Measurements from ENCODE around the gene LEFTY2.

Gene LEFTY2

DNA sequence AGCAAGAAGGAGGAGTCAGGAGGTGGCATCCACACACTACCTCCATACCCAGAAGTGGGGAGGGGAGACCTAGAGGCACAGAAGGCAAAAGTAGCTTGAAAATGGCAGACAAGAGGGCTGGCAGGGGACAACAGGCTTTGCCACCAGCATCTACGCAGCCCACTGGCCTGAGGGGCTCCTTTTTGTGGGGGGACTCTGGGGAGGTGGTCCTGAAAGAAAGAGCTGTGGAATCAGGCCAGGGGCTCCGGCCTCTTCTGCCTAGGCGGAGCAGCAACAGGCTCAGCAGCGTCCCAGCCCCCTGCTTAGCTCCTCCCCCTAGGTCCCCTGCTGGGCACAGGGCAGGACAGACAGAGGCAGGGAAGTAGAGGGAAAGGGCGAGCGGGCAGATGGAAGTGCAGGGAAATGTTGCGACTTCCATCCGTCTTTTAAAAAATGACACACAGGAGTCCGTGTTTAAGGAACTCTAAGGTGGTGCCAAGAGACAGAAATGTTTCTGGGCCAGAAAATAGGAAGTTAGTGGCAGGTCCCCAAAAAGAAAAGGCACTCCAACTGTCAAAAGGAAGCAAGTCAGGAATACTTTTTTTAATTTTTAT lies 10.0 kb upstream of the LEFTY2 start:
- no peak overlapping the region for H3K4me3 ChIP-seq (ENCODE audit: control insufficient read depth, low read depth, low read length)
- DNase-seq (ENCODE audit: low read depth): no peak
- TF ChIP-seq, protein P1, sequence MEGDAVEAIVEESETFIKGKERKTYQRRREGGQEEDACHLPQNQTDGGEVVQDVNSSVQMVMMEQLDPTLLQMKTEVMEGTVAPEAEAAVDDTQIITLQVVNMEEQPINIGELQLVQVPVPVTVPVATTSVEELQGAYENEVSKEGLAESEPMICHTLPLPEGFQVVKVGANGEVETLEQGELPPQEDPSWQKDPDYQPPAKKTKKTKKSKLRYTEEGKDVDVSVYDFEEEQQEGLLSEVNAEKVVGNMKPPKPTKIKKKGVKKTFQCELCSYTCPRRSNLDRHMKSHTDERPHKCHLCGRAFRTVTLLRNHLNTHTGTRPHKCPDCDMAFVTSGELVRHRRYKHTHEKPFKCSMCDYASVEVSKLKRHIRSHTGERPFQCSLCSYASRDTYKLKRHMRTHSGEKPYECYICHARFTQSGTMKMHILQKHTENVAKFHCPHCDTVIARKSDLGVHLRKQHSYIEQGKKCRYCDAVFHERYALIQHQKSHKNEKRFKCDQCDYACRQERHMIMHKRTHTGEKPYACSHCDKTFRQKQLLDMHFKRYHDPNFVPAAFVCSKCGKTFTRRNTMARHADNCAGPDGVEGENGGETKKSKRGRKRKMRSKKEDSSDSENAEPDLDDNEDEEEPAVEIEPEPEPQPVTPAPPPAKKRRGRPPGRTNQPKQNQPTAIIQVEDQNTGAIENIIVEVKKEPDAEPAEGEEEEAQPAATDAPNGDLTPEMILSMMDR (IDR thresholded peaks at IDR 0.05; ENCODE audit: control insufficient read depth, insufficient read depth, low read depth, low read length, missing control alignments): no peak

DNA sequence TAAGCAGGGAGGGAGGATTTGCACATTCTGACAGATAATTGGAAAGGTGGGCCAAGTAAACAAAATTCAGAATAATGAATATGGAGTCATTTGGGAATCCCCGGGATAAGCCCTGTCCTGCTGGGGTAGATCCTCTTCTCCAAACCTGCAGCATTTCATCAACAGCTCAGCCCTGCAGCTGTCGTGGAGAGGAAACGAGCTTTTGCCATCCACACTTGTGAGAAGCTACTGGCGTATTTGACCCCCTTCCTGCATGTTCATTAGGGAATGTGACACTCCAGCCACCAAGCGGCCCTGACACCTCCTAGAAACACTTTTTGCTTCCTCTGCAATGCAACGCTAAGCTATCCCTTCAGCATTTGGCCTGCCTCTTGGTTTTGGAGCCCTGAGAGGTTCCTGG lies 8.0 kb upstream of the LEFTY2 start:
- TF ChIP-seq, protein P1 (IDR thresholded peaks at IDR 0.05; ENCODE audit: control insufficient read depth, insufficient read depth, low read depth, low read length, missing control alignments): no peak
- no peak overlapping the region for H3K4me3 ChIP-seq (ENCODE audit: control insufficient read depth, low read depth, low read length)
- no peak for DNase-seq (ENCODE audit: low read depth)

DNA sequence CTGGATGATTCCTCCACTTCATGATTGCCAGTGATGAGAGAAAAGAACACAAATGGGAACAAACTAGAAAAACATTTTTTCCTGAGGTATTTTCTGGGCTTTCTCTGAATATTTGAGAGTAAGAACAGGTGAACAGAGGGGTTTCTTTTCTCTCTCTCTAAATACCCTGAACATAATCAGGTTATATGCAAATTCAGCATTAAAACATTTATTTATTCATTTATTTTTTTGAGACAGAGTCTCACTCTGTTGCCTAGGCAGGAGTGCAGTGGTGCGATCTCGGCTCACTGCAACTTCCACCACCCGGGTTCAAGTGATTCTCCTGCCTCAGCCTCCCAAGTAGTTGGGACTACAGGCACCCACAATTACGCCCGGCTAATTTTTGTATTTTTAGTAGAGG lies 5.8 kb upstream of the LEFTY2 start:
- no peak for DNase-seq (ENCODE audit: low read depth)
- H3K4me3 ChIP-seq (ENCODE audit: control insufficient read depth, low read depth, low read length): no peak overlapping the region
- TF ChIP-seq, protein P1 (IDR thresholded peaks at IDR 0.05; ENCODE audit: control insufficient read depth, insufficient read depth, low read depth, low read length, missing control alignments): no peak

DNA sequence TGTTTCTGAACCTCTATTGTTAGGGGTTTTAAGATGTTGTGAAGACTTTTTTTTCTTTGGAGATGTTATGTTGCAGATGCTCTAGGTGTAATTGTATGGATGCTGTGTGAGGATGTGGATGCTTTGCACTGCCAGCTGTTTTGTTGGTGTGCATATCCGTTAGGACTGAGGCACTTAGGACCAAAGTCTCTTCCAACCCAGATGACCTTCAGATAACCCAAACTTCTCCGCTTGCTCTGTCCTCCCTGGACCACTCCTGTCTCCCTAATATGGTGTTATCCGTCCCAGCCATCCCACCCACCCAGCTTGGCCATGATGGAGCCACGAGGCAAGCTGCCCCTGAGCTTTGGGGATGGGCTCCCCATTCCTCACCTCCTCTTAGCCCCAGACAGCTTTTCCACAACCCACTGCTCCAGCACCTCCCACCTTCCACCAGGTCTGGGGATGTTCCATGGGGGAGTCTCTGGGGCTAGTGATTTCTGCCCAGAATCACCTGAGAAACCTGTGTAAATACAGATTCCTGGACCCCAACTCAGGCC lies 5.1 kb upstream of the LEFTY2 start:
- no peak for DNase-seq (ENCODE audit: low read depth)
- no peak overlapping the region for H3K4me3 ChIP-seq (ENCODE audit: control insufficient read depth, low read depth, low read length)
- TF ChIP-seq, protein P1 (IDR thresholded peaks at IDR 0.05; ENCODE audit: control insufficient read depth, insufficient read depth, low read depth, low read length, missing control alignments): no peak

DNA sequence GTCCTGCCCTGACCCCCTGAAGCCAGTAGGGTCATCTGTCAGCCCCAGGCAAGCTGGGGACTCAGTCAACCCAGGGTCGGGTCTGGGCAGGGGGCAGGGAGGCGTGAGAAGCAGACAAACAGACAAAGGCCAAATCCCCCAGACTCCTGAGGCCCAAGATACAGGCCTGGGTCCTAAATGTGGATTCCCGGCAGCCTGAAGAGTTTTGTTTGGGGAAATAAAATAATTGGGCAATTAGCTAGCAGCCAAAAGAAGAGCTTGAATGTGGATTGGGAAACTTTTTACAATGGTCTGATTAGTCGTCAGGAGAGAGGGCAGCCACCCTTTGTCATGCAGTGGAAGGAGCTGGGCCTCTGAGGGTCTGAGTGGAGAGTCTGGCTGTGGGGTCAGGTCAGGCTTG lies 4.5 kb upstream of the LEFTY2 start:
- H3K4me3 ChIP-seq (ENCODE audit: control insufficient read depth, low read depth, low read length): no peak overlapping the region
- DNase-seq (ENCODE audit: low read depth): no peak
- TF ChIP-seq, protein P1 (IDR thresholded peaks at IDR 0.05; ENCODE audit: control insufficient read depth, insufficient read depth, low read depth, low read length, missing control alignments): no peak

DNA sequence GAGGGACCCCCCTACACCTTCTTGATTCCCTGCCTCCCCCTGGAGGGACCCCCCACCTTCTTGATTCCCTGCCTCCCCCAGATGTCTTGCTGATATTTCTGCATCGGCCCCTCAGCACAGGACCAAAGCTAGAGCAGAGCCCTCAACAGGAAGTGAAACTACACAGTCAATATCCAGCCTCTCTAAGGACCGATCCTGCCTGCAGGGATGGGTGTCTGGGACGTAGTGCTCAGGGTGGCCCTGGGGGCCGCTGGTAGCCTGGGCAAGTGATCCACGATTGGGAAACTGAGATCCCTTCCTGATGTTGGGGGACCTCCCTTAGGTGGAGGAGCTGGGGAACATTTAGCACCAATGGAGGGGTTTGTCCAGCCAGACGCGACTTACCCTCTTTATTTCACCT lies 3.9 kb upstream of the LEFTY2 start:
- no peak overlapping the region for H3K4me3 ChIP-seq (ENCODE audit: control insufficient read depth, low read depth, low read length)
- TF ChIP-seq, protein P1 (IDR thresholded peaks at IDR 0.05; ENCODE audit: control insufficient read depth, insufficient read depth, low read depth, low read length, missing control alignments): no peak
- no peak for DNase-seq (ENCODE audit: low read depth)
